ENCODE measurements around the gene KRT38.

GRCh38 chr17:41489531-41489930 lies 48.7 kb upstream of the KRT38 start, which contains the start of gene KRT36:
- no peak for TF ChIP-seq CTCF (IDR thresholded peaks at IDR 0.05)
- no peak for TF ChIP-seq EP300 (IDR thresholded peaks at IDR 0.05)
